OCI-LY3 (cell line): Measurements from ENCODE around the gene DDX39B.

Experiments used
- H2AFZ ChIP-seq: fragments of 200-600, 300-600 bp; shearing (Covaris generic); 2 replicates; pipeline ENCODE4 v1.6.0; 2014; ENCODE audit warnings: antibody characterized with exemption, low read depth, low read length
- H3K27ac ChIP-seq: fragments of 200-600, 300-600 bp; sonication (generic); 2 replicates; pipeline ENCODE4 v1.5.1; 2014; ENCODE audit warnings: mild to moderate bottlenecking, low read length, moderate library complexity, mixed read lengths
- H3K27me3 ChIP-seq: fragments of 200-600, 300-600 bp; sonication (generic); 2 replicates; pipeline ENCODE4 v1.6.1; 2014; ENCODE audit warnings: low read depth, low read length, mixed read lengths
- H3K36me3 ChIP-seq: fragments of 200-600, 300-600 bp; sonication (generic); replicated peaks from 2 replicates; pipeline ENCODE3; 2014; ENCODE audit warnings: low read depth, low read length, mixed read lengths
- H3K4me1 ChIP-seq: fragments of 300-600, 200-600 bp; sonication (generic); 2 replicates; pipeline ENCODE4 v1.6.1; 2014; ENCODE audit warnings: low read length, mixed read lengths
- H3K4me2 ChIP-seq: fragments of 200-600, 300-600 bp; sonication (generic); 2 replicates; pipeline ENCODE4 v1.6.1; 2014; ENCODE audit warnings: low read length, mixed read lengths
- H3K4me3 ChIP-seq: fragments of 300-600, 200-600 bp; sonication (generic); 2 replicates; pipeline ENCODE4 v1.5.1; 2014; ENCODE audit warnings: antibody characterized with exemption, mild to moderate bottlenecking, low read length, moderate library complexity
- H3K79me2 ChIP-seq: fragments of 300-600, 200-600 bp; shearing (Covaris generic); 2 replicates; pipeline ENCODE4 v1.6.1; 2014; ENCODE audit warnings: mild to moderate bottlenecking, low read length, mixed read lengths
- H3K9ac ChIP-seq: fragments of 300-600, 200-600 bp; shearing (Covaris generic); 2 replicates; pipeline ENCODE4 v1.6.0; 2014; ENCODE audit warnings: mild to moderate bottlenecking, low read length, moderate library complexity
- H3K9me3 ChIP-seq: fragments of 200-600, 300-600 bp; shearing (Covaris generic); 2 replicates; pipeline ENCODE4 v1.6.1; 2014; ENCODE audit warnings: low read length, mixed read lengths; ENCODE audit not compliant: insufficient read depth
- H4K20me1 ChIP-seq: fragments of 200-600, 300-600 bp; sonication (generic); 2 replicates; pipeline ENCODE4 v1.6.1; 2016; ENCODE audit warnings: low read length, mixed read lengths; ENCODE audit not compliant: insufficient read depth
- CTCF ChIP-seq: fragments of 200-600, 300-600 bp; sonication (generic); IDR thresholded peaks from 2 replicates; pipeline ENCODE4 v1.5.1; 2014; ENCODE audit warnings: antibody characterized with exemption, low read length, low read depth
- EZH2phosphoT487 ChIP-seq: fragments of 200-600 bp; shearing (Covaris generic); IDR thresholded peaks from 2 replicates; pipeline ENCODE4 v1.6.1; 2018; ENCODE audit warnings: antibody characterized with exemption, mixed run types, low read depth

The DDX39B gene

GRCh38 chr6:31559606-31559957 lies 17.8 kb upstream of the DDX39B start:
- Histone ChIP-seq H2AFZ (no peak overlapping the region), H3K9ac (peak overlapping the region; percentile 95), H3K4me1 (peaks cover 88% of the 10 kb centered on the region)

GRCh38 chr6:31558631-31559500 lies 17.1 kb upstream of the DDX39B start:
- H3K27me3 ChIP-seq, result no peaks in the 10 kb centered on the region
- peaks cover 48% of the 10 kb centered on the region for H3K79me2 ChIP-seq
- H2AFZ ChIP-seq, result no peak overlapping the region
- peaks cover 8% of the 10 kb centered on the region for H3K36me3 ChIP-seq
- peaks cover 93% of the 10 kb centered on the region for H3K4me1 ChIP-seq
- H3K4me3 ChIP-seq, result peak overlapping the region; percentile 74
- H4K20me1 ChIP-seq, result no peaks in the 10 kb centered on the region
- H3K9ac ChIP-seq, result peak overlapping the region; percentile 95
- H3K27ac ChIP-seq, result peak overlapping the region; percentile 100
- H3K9me3 ChIP-seq, result no peaks in the 10 kb centered on the region
- TF ChIP-seq CTCF (no peak), EZH2phosphoT487 (no peak)
- H3K4me2 ChIP-seq, result peak overlapping the region; percentile 97

More at GRCh38 chr6:31559606-31559957, 17.8 kb upstream of the DDX39B start:
- Histone ChIP-seq H3K4me3 (peak overlapping the region; percentile 74), H4K20me1 (no peaks in the 10 kb centered on the region), H3K9me3 (no peaks in the 10 kb centered on the region), H3K36me3 (peaks cover 8% of the 10 kb centered on the region), H3K27me3 (no peaks in the 10 kb centered on the region), H3K27ac (peak overlapping the region; percentile 100), H3K4me2 (peak overlapping the region; percentile 97), H3K79me2 (peaks cover 48% of the 10 kb centered on the region)
- TF ChIP-seq EZH2phosphoT487, result no peak
- TF ChIP-seq CTCF, result no peak

- no peaks in the 10 kb centered on the region for H3K9me3 ChIP-seq
- H3K4me1 ChIP-seq, result peaks cover 87% of the 10 kb centered on the region
- TF ChIP-seq EZH2phosphoT487 (no peak), CTCF (no peak)
- H3K36me3 ChIP-seq, result peaks cover 10% of the 10 kb centered on the region
- no peaks in the 10 kb centered on the region for H4K20me1 ChIP-seq
- no peak overlapping the region for H2AFZ ChIP-seq
- H3K4me2 ChIP-seq, result peak overlapping the region; percentile 97
- no peaks in the 10 kb centered on the region for H3K27me3 ChIP-seq
- peak overlapping the region; percentile 74 for H3K4me3 ChIP-seq
- H3K9ac ChIP-seq, result peak overlapping the region; percentile 95
- H3K27ac ChIP-seq, result peak overlapping the region; percentile 100
- H3K79me2 ChIP-seq, result peaks cover 48% of the 10 kb centered on the region
These were observed 16.5 kb upstream of the DDX39B start for GRCh38 chr6:31558318-31558625.

GRCh38 chr6:31557443-31558317 lies 15.9 kb upstream of the DDX39B start:
- Histone ChIP-seq H3K9ac (peak overlapping the region; percentile 95; the same call in 1 of the 2 replicates), H3K27me3 (no peaks in the 10 kb centered on the region), H3K36me3 (peaks cover 11% of the 10 kb centered on the region), H3K4me3 (peak overlapping the region; percentile 74), H3K27ac (peak overlapping the region; percentile 100), H4K20me1 (no peaks in the 10 kb centered on the region), H3K9me3 (no peaks in the 10 kb centered on the region), H3K4me2 (peak overlapping the region; percentile 97), H3K79me2 (peaks cover 48% of the 10 kb centered on the region), H2AFZ (no peak overlapping the region), H3K4me1 (peaks cover 81% of the 10 kb centered on the region)
- TF ChIP-seq EZH2phosphoT487, result no peak
- TF ChIP-seq CTCF, result no peak
